K562 (cell line): ENCODE measurements around the gene ILK. TPM values are rescaled to one million over a fixed set of nuclear protein-coding genes. Genes with fewer than 3 reads are reported as not detected.

Experiments used
- BRF1 ChIP-seq: IDR thresholded peaks from 3 replicates; pipeline ENCODE4 v1.6.1; 2011; ENCODE audit warnings: borderline replicate concordance, mild to moderate bottlenecking; ENCODE audit not compliant: insufficient read length; ENCODE audit errors: extremely low read depth
- EHMT2 ChIP-seq: fragments of 450-650 bp; IDR thresholded peaks from 2 replicates; pipeline ENCODE4 v1.6.1; 2018; ENCODE audit warnings: antibody characterized with exemption
- MAZ ChIP-seq, 2 experiments: fragments of 450-650 bp in 1 of 2; sonication (generic) in 1 of 2; formaldehyde crosslinking; IDR thresholded peaks in 1 of 2; conservative IDR thresholded peaks in 1 of 2; 2 replicates each; pipeline versions ENCODE4 v1.4.0 to v1.5.0; 2020; ENCODE audit warnings: mild to moderate bottlenecking in 1 of 2, missing genetic modification reagents in 1 of 2
- PHF8 ChIP-seq: fragments of 200-600 bp; sonication (generic); IDR thresholded peaks from 2 replicates; pipeline ENCODE4 v1.6.1; 2012; ENCODE audit warnings: mixed run types, mild to moderate bottlenecking, inconsistent platforms, low read length, moderate library complexity, borderline replicate concordance
- PKNOX1 ChIP-seq: fragments of 450-650 bp; IDR thresholded peaks from 2 replicates; pipeline ENCODE4 v1.6.1; 2016
- RERE ChIP-seq: sonication (generic); formaldehyde crosslinking; IDR thresholded peaks from 2 replicates; pipeline ENCODE4 v1.8.0; 2023; ENCODE audit warnings: missing genetic modification reagents, mild to moderate bottlenecking, borderline replicate concordance
- RNF2 ChIP-seq: sonication (generic); IDR thresholded peaks from 2 replicates; pipeline ENCODE4 v1.6.1; 2016
- SIN3B ChIP-seq: fragments of 450-650 bp; IDR thresholded peaks from 2 replicates; pipeline ENCODE4 v1.6.1; 2017; ENCODE audit warnings: low read depth, mild to moderate bottlenecking, moderate library complexity
- SRSF3 ChIP-seq: fragments of 200-400 bp; formaldehyde crosslinking; IDR thresholded peaks from 2 replicates; pipeline ENCODE4 v1.6.1; 2016; ENCODE audit warnings: mild to moderate bottlenecking, low read length, moderate library complexity; ENCODE audit not compliant: insufficient read depth
- TCF7L2 ChIP-seq: fragments of 150-350 bp; IDR thresholded peaks from 2 replicates; pipeline ENCODE4 v1.6.1; 2016; ENCODE audit warnings: low read depth, mild to moderate bottlenecking, low read length, moderate library complexity
- ZFX ChIP-seq: sonication (generic); formaldehyde crosslinking; IDR thresholded peaks from 2 replicates; pipeline ENCODE4 v1.8.0; 2022; ENCODE audit warnings: mild to moderate bottlenecking, missing genetic modification reagents, moderate library complexity
- ZNF124 ChIP-seq: sonication (generic); formaldehyde crosslinking; IDR thresholded peaks from 2 replicates; pipeline ENCODE4 v1.8.1; 2022; ENCODE audit warnings: missing genetic modification reagents
- ZNF280A ChIP-seq: fragments of 450-650 bp; IDR thresholded peaks from 2 replicates; pipeline ENCODE4 v1.6.1; 2018; ENCODE audit warnings: mild to moderate bottlenecking, low read depth; ENCODE audit not compliant: partially characterized antibody
- ZNF282 ChIP-seq: sonication (generic); formaldehyde crosslinking; IDR thresholded peaks from 2 replicates; pipeline ENCODE4 v1.8.1; 2023; ENCODE audit warnings: missing genetic modification reagents
- ZNF316 ChIP-seq: fragments of 450-650 bp; IDR thresholded peaks from 2 replicates; pipeline ENCODE4 v1.6.1; 2016
- ZNF444 ChIP-seq: fragments of 250-450 bp; sonication (Bioruptor Pico); IDR thresholded peaks from 2 replicates; pipeline ENCODE4 v1.4.0; 2020; ENCODE audit warnings: mild to moderate bottlenecking, moderate library complexity
- polyA plus RNA-seq, 8 experiments: library from polyadenylated mRNA; depleted of rRNA in 4 of 8; stranded (reverse) in 5 of 8; unstranded in 3 of 8; fragments of >200 nt; fragmentation: Nextera tagmentation in 2 of 8; fragmentation: Illumina TruSeq in 1 of 8; extraction: Ambion mirVana in 2 of 8; extraction: Trizol in 1 of 8; gene quantifications; 2 replicates each; pipeline versions ENCODE4 v1.2.1 to v1.2.3, GENCODE V29; 2011 to 2014; ENCODE audit warnings: inconsistent platforms in 1 of 8, missing spikeins in 1 of 8
- total RNA-seq, 7 experiments: library from RNA; depleted of rRNA in 6 of 7; stranded (reverse); fragments of >200 nt in 6 of 7; fragmentation: Illumina TruSeq in 2 of 7; extraction: Trizol in 2 of 7; gene quantifications; 2 replicates each; pipeline versions ENCODE4 v1.2.1 to v1.2.3, GENCODE V29; 2011 to 2021; ENCODE audit warnings: low replicate concordance in 1 of 7
- TF ChIP-seq, protein P1 (sequence below): sonication (generic); formaldehyde crosslinking; IDR thresholded peaks from 2 replicates; pipeline ENCODE4 v1.8.1; 2022; ENCODE audit warnings: missing genetic modification reagents

Gene ILK
- total and polyA plus RNA-seq, 9 of the 15 experiments (the other 6 are each of a cell fraction or from before 2014, with no cell fraction given), result 43.3 to 95.9 (median 58.9) TPM

DNA sequence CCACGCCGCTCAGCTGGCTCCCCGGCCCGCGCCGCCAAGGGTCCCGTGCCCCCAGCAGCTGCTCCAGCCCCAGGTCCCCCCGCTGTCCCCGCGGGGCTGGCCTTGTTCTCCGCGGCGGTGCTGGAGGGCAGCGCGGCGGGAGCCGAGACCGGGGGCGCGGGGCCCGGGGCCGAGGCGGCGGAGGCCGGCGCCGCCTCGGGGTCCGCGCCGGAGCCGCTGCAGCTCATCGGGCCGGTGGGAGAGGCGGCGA, 8.3 kb downstream of the ILK start (continued):
- TF ChIP-seq, protein P1, sequence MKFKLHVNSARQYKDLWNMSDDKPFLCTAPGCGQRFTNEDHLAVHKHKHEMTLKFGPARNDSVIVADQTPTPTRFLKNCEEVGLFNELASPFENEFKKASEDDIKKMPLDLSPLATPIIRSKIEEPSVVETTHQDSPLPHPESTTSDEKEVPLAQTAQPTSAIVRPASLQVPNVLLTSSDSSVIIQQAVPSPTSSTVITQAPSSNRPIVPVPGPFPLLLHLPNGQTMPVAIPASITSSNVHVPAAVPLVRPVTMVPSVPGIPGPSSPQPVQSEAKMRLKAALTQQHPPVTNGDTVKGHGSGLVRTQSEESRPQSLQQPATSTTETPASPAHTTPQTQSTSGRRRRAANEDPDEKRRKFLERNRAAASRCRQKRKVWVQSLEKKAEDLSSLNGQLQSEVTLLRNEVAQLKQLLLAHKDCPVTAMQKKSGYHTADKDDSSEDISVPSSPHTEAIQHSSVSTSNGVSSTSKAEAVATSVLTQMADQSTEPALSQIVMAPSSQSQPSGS (CRISPR knock-in tag), result no peak
- 0 out of 2 replicates have a peak, but pooled peaks have one; percentile 9 for TF ChIP-seq RERE (CRISPR knock-in tag)
- no peak for TF ChIP-seq BRF1
- TF ChIP-seq ZNF282 (CRISPR knock-in tag), result no peak
- no peak for TF ChIP-seq TCF7L2
- TF ChIP-seq ZNF280A, result no peak
- TF ChIP-seq EHMT2, result no peak
- no peak for TF ChIP-seq ZNF444 (CRISPR knock-in tag)
- TF ChIP-seq RNF2, result no peak
- peak; percentile 72; the same call in 1 of the 2 replicates for TF ChIP-seq PHF8
- TF ChIP-seq ZNF316, result no peak
- no peak for TF ChIP-seq ZNF124 (CRISPR knock-in tag)
- TF ChIP-seq SIN3B, result peak; percentile 81
- TF ChIP-seq PKNOX1, result no peak
- peak; percentile 65 for TF ChIP-seq ZFX (CRISPR knock-in tag)
- no peak for TF ChIP-seq MAZ (CRISPR knock-in tag; conservative IDR thresholded peaks at IDR 0.05 in 1 of 2, IDR thresholded peaks at IDR 0.05 in 1 of 2)
- 0 out of 2 replicates have a peak, but pooled peaks have one; percentile 3 for TF ChIP-seq SRSF3
